Measurements from ENCODE around the gene OR10G7. TPM values are rescaled to one million over a fixed set of nuclear protein-coding genes. Genes with fewer than 3 reads are reported as not detected.

OR10G7 gene
- total RNA-seq, 1 experiment from 2014 or later: not detected

GRCh38 chr11:124075841-124076651 lies 34.9 kb upstream of the OR10G7 start:
- ChIA-PET CTCF (no interaction called here), POLR2A (no interaction called here)
- no TSS peak for BruUV-seq (replicated peaks)
- no peaks in the 10 kb centered on the region for H3K4me1 ChIP-seq (ENCODE audit: control insufficient read depth, insufficient read depth, low read length)
- in situ Hi-C loops (cut with HindIII; ENCODE audit: low pct_unique_long_range_greater_than_20kb, low sequenced_read_pairs): no loop called here
- intact Hi-C loops (cut with micrococcal nuclease; ENCODE audit: unreplicated experiment): loop anchor here (10.0 kb wide), 1 partner anchor 249 kb away; the partner anchor contains the start of gene OR8D2
- DNase-seq (ENCODE audit: low read depth, low spot score): no peak
- no peaks in the 10 kb centered on the region for H3K9me3 ChIP-seq (ENCODE audit: control insufficient read depth, insufficient read depth, low read depth, low read length)
- peaks cover 5% of the 10 kb centered on the region; the same call in 1 of the 2 replicates for H3K27me3 ChIP-seq (ENCODE audit: control insufficient read depth, insufficient read depth, low read length)
- TF ChIP-seq SIN3A (IDR thresholded peaks at IDR 0.05; ENCODE audit: borderline replicate concordance, insufficient read depth, low read depth, low read length): no peak
- no peak for TF ChIP-seq TCF7L2 (IDR thresholded peaks at IDR 0.05; ENCODE audit: low read depth, low read length)
- TF ChIP-seq CTCF (IDR thresholded peaks at IDR 0.05): no peak
- no peak for TF ChIP-seq POLR2AphosphoS5 (IDR thresholded peaks at IDR 0.05; ENCODE audit: low read depth, low read length)
- TF ChIP-seq, protein P1, sequence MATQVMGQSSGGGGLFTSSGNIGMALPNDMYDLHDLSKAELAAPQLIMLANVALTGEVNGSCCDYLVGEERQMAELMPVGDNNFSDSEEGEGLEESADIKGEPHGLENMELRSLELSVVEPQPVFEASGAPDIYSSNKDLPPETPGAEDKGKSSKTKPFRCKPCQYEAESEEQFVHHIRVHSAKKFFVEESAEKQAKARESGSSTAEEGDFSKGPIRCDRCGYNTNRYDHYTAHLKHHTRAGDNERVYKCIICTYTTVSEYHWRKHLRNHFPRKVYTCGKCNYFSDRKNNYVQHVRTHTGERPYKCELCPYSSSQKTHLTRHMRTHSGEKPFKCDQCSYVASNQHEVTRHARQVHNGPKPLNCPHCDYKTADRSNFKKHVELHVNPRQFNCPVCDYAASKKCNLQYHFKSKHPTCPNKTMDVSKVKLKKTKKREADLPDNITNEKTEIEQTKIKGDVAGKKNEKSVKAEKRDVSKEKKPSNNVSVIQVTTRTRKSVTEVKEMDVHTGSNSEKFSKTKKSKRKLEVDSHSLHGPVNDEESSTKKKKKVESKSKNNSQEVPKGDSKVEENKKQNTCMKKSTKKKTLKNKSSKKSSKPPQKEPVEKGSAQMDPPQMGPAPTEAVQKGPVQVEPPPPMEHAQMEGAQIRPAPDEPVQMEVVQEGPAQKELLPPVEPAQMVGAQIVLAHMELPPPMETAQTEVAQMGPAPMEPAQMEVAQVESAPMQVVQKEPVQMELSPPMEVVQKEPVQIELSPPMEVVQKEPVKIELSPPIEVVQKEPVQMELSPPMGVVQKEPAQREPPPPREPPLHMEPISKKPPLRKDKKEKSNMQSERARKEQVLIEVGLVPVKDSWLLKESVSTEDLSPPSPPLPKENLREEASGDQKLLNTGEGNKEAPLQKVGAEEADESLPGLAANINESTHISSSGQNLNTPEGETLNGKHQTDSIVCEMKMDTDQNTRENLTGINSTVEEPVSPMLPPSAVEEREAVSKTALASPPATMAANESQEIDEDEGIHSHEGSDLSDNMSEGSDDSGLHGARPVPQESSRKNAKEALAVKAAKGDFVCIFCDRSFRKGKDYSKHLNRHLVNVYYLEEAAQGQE (IDR thresholded peaks at IDR 0.05; ENCODE audit: insufficient read depth in 1 of 2, low read depth in 2 of 2, low read length in 1 of 2): no peak
- H3K4me3 ChIP-seq (ENCODE audit: low read depth in 2 of 2, low read length in 2 of 2): no peak overlapping the region; a peak in 1 of 4 replicates
- no peaks in the 10 kb centered on the region for H3K36me3 ChIP-seq (ENCODE audit: control insufficient read depth, insufficient read depth, low read length)
- ATAC-seq: peak; percentile 35; the same call in 1 of the 2 replicates
- H3K27ac ChIP-seq (ENCODE audit: low read length): no peak overlapping the region

- ChIA-PET CTCF (no interaction called here), POLR2A (no interaction called here)
- in situ Hi-C loops (cut with HindIII; ENCODE audit: low pct_unique_long_range_greater_than_20kb, low sequenced_read_pairs) (no loop called here), intact Hi-C loops (cut with micrococcal nuclease; ENCODE audit: unreplicated experiment) (loop anchor here (10.0 kb wide), 1 partner anchor 249 kb away; the partner anchor contains the start of gene OR8D2)
- TF ChIP-seq, protein P1 (IDR thresholded peaks at IDR 0.05; ENCODE audit: insufficient read depth in 1 of 2, low read depth in 2 of 2, low read length in 1 of 2): no peak
- no peak for TF ChIP-seq SIN3A (IDR thresholded peaks at IDR 0.05; ENCODE audit: borderline replicate concordance, insufficient read depth, low read depth, low read length)
- TF ChIP-seq TCF7L2 (IDR thresholded peaks at IDR 0.05; ENCODE audit: low read depth, low read length): no peak
- no peak for TF ChIP-seq POLR2AphosphoS5 (IDR thresholded peaks at IDR 0.05; ENCODE audit: low read depth, low read length)
- TF ChIP-seq CTCF (IDR thresholded peaks at IDR 0.05): no peak
- H3K27me3 ChIP-seq (ENCODE audit: control insufficient read depth, insufficient read depth, low read length): peaks cover 7% of the 10 kb centered on the region
- H3K27ac ChIP-seq (ENCODE audit: low read length): no peak overlapping the region
- H3K4me3 ChIP-seq (ENCODE audit: low read depth in 2 of 2, low read length in 2 of 2): no peak overlapping the region
- ATAC-seq (no peak; the same call in 1 of the 2 replicates), DNase-seq (ENCODE audit: low read depth, low spot score) (no peak)
- H3K9me3 ChIP-seq (ENCODE audit: control insufficient read depth, insufficient read depth, low read depth, low read length): no peaks in the 10 kb centered on the region
- BruUV-seq (replicated peaks): no TSS peak
- H3K36me3 ChIP-seq (ENCODE audit: control insufficient read depth, insufficient read depth, low read length): no peaks in the 10 kb centered on the region
- no peaks in the 10 kb centered on the region for H3K4me1 ChIP-seq (ENCODE audit: control insufficient read depth, insufficient read depth, low read length)
Measured at GRCh38 chr11:124075492-124075840, 34.3 kb upstream of the OR10G7 start.

Measured in Panc1 (cell line).